Muscle layer of colon (tissue), 2 donors: ENCODE data around the gene KRTAP20-4.

Experiments
- H3K27ac ChIP-seq: one replicate; pipeline ENCODE4 v1.7.0; 2013; ENCODE audit warnings: low read depth, mild to moderate bottlenecking, low read length, moderate library complexity
- H3K27me3 ChIP-seq, 2 donors: one replicate each; pipeline ENCODE4 v1.7.0; 2013; ENCODE audit warnings: low read length in 2 of 2, mild to moderate bottlenecking in 2 of 2; ENCODE audit not compliant: insufficient read depth in 2 of 2, control insufficient read depth in 1 of 2
- H3K36me3 ChIP-seq: one replicate; pipeline ENCODE4 v1.7.0; 2013; ENCODE audit warnings: mild to moderate bottlenecking, low read length; ENCODE audit not compliant: insufficient read depth
- H3K4me1 ChIP-seq: one replicate; pipeline ENCODE4 v1.7.0; 2013; ENCODE audit warnings: mild to moderate bottlenecking, low read length; ENCODE audit not compliant: insufficient read depth
- H3K4me3 ChIP-seq, 2 donors: one replicate each; pipeline ENCODE4 v1.7.0; 2013; ENCODE audit warnings: low read length in 2 of 2, low read depth in 1 of 2, mild to moderate bottlenecking in 1 of 2, moderate library complexity in 1 of 2
- H3K9ac ChIP-seq: one replicate; pipeline ENCODE4 v1.7.0; 2013; ENCODE audit warnings: low read length
- H3K9me3 ChIP-seq: one replicate; pipeline ENCODE4 v1.7.0; 2013; ENCODE audit warnings: mild to moderate bottlenecking, low read length
- donor health status: abdominal sarcoma.
- donor health status: Adenocarcinoma of cecum.

KRTAP20-4 gene

GRCh38 chr21:30615199-30615598 is 5.2 kb upstream of the KRTAP20-4 start:
- Histone ChIP-seq H3K4me3 (no peak overlapping the region), H3K27me3 (no peaks in the 10 kb centered on the region), H3K9me3 (no peaks in the 10 kb centered on the region), H3K4me1 (no peaks in the 10 kb centered on the region), H3K27ac (no peak overlapping the region), H3K9ac (no peak overlapping the region), H3K36me3 (no peaks in the 10 kb centered on the region)

GRCh38 chr21:30616125-30616524 is 4.3 kb upstream of the KRTAP20-4 start, which contains the start of gene KRTAP20-1:
Gene KRTAP20-1 (plus strand): TSS chr21:30616425. CDS start chr21:30616455, 30 bp downstream.
- H3K9ac ChIP-seq, result no peak within 1 kb of the TSS
- H3K4me3 ChIP-seq, result no peak within 1 kb of the TSS
- no peaks in the 10 kb centered on the region for H3K4me1 ChIP-seq
- no peaks in the 10 kb centered on the region for H3K27me3 ChIP-seq
- no peak within 1 kb of the TSS for H3K27ac ChIP-seq
- H3K36me3 ChIP-seq, result no peaks in the 10 kb centered on the region
- H3K9me3 ChIP-seq, result no peaks in the 10 kb centered on the region

- Histone ChIP-seq H3K4me3 (no peak overlapping the region), H3K4me1 (no peaks in the 10 kb centered on the region)
Observed at GRCh38 chr21:30620080-30620479, 347 bp upstream of the KRTAP20-4 start.

GRCh38 chr21:30623362-30623761 is 2.9 kb downstream of the KRTAP20-4 start:
- no peaks in the 10 kb centered on the region for H3K4me1 ChIP-seq
- H3K4me3 ChIP-seq, result no peak overlapping the region
- H3K9ac ChIP-seq, result no peak overlapping the region
- no peak overlapping the region for H3K27ac ChIP-seq
- no peaks in the 10 kb centered on the region for H3K36me3 ChIP-seq
- H3K9me3 ChIP-seq, result no peaks in the 10 kb centered on the region
- no peaks in the 10 kb centered on the region for H3K27me3 ChIP-seq

More at GRCh38 chr21:30620080-30620479, 347 bp upstream of the KRTAP20-4 start:
- H3K36me3 ChIP-seq, result no peaks in the 10 kb centered on the region
- H3K27ac ChIP-seq, result no peak overlapping the region
- no peaks in the 10 kb centered on the region for H3K27me3 ChIP-seq
- H3K9ac ChIP-seq, result no peak overlapping the region
- no peaks in the 10 kb centered on the region for H3K9me3 ChIP-seq

- peaks cover 5% of the 10 kb centered on the region for H3K4me1 ChIP-seq
- no peaks in the 10 kb centered on the region for H3K9me3 ChIP-seq
- H3K36me3 ChIP-seq, result no peaks in the 10 kb centered on the region
- H3K4me3 ChIP-seq, result no peak overlapping the region
- H3K27ac ChIP-seq, result no peak overlapping the region
- H3K9ac ChIP-seq, result no peak overlapping the region
- H3K27me3 ChIP-seq, result no peaks in the 10 kb centered on the region
Observed at GRCh38 chr21:30625449-30626165, 5.2 kb downstream of the KRTAP20-4 start.

- Histone ChIP-seq H3K27ac (no peak overlapping the region), H3K36me3 (no peaks in the 10 kb centered on the region), H3K4me3 (no peak overlapping the region), H3K4me1 (peaks cover 5% of the 10 kb centered on the region), H3K9me3 (no peaks in the 10 kb centered on the region), H3K27me3 (no peaks in the 10 kb centered on the region), H3K9ac (no peak overlapping the region)
Observed at GRCh38 chr21:30628109-30628508, 7.7 kb downstream of the KRTAP20-4 start.

GRCh38 chr21:30629200-30629599 is 8.8 kb downstream of the KRTAP20-4 start:
- Histone ChIP-seq H3K4me3 (no peak overlapping the region), H3K4me1 (peaks cover 5% of the 10 kb centered on the region), H3K36me3 (no peaks in the 10 kb centered on the region), H3K9ac (no peak overlapping the region), H3K27ac (no peak overlapping the region), H3K27me3 (no peaks in the 10 kb centered on the region), H3K9me3 (no peaks in the 10 kb centered on the region)

GRCh38 chr21:30634906-30635305 is 14.5 kb downstream of the KRTAP20-4 start, which contains the start of gene KRTAP20-2:
Gene KRTAP20-2 (plus strand): TSS chr21:30635206. CDS start chr21:30635264, 58 bp downstream.
- H3K27me3 ChIP-seq, result no peaks in the 10 kb centered on the region
- no peaks in the 10 kb centered on the region for H3K36me3 ChIP-seq
- H3K4me1 ChIP-seq, result no peaks in the 10 kb centered on the region
- no peak within 1 kb of the TSS for H3K9ac ChIP-seq
- no peaks in the 10 kb centered on the region for H3K9me3 ChIP-seq
- H3K27ac ChIP-seq, result no peak within 1 kb of the TSS
- no peak within 1 kb of the TSS for H3K4me3 ChIP-seq

GRCh38 chr21:30638686-30639085 is 18.3 kb downstream of the KRTAP20-4 start:
- Histone ChIP-seq H3K4me3 (no peak overlapping the region), H3K27ac (no peak overlapping the region), H3K36me3 (no peaks in the 10 kb centered on the region), H3K27me3 (no peaks in the 10 kb centered on the region), H3K9ac (no peak overlapping the region), H3K4me1 (no peaks in the 10 kb centered on the region), H3K9me3 (no peaks in the 10 kb centered on the region)

GRCh38 chr21:30642564-30642963 is 22.1 kb downstream of the KRTAP20-4 start, which contains the start of gene KRTAP20-3:
Gene KRTAP20-3 (plus strand): TSS chr21:30642864.
- Histone ChIP-seq H3K4me1 (no peaks in the 10 kb centered on the region), H3K9me3 (no peaks in the 10 kb centered on the region), H3K4me3 (no peak within 1 kb of the TSS), H3K27ac (no peak within 1 kb of the TSS), H3K9ac (no peak within 1 kb of the TSS), H3K36me3 (no peaks in the 10 kb centered on the region), H3K27me3 (no peaks in the 10 kb centered on the region)

- H3K9me3 ChIP-seq, result no peaks in the 10 kb centered on the region
- H3K36me3 ChIP-seq, result no peaks in the 10 kb centered on the region
- H3K27ac ChIP-seq, result no peak overlapping the region
- no peaks in the 10 kb centered on the region for H3K27me3 ChIP-seq
- no peak overlapping the region for H3K4me3 ChIP-seq
- H3K4me1 ChIP-seq, result no peaks in the 10 kb centered on the region
- no peak overlapping the region for H3K9ac ChIP-seq
Observed at GRCh38 chr21:30646904-30647414, 26.5 kb downstream of the KRTAP20-4 start.

- Histone ChIP-seq H3K9me3 (no peaks in the 10 kb centered on the region), H3K27ac (no peak overlapping the region), H3K36me3 (no peaks in the 10 kb centered on the region), H3K4me1 (no peaks in the 10 kb centered on the region), H3K9ac (no peak overlapping the region), H3K4me3 (no peak overlapping the region), H3K27me3 (no peaks in the 10 kb centered on the region)
Observed at GRCh38 chr21:30652891-30653290, 32.5 kb downstream of the KRTAP20-4 start.
